Measurements from ENCODE around the gene TSHZ2.

- TF ChIP-seq POLR2A (IDR thresholded peaks at IDR 0.05; ENCODE audit: low read depth, low read length) = no peak
- TF ChIP-seq USF2 (IDR thresholded peaks at IDR 0.05; ENCODE audit: low read depth, low read length) = no peak
- TF ChIP-seq CEBPB (IDR thresholded peaks at IDR 0.05; ENCODE audit: low read depth, low read length) = peak; percentile 32; the same call in 1 of the 2 replicates
- no peak for TF ChIP-seq CHD1 (IDR thresholded peaks at IDR 0.05; ENCODE audit: low read depth, low read length)
- no peak for TF ChIP-seq CTCF (conservative IDR thresholded peaks at IDR 0.05; ENCODE audit: low read depth, low read length)
- TF ChIP-seq FOS (IDR thresholded peaks at IDR 0.05; ENCODE audit: low read depth, low read length) = no peak
- TF ChIP-seq MAZ (IDR thresholded peaks at IDR 0.05; ENCODE audit: borderline replicate concordance, low read depth, low read length) = no peak
Observed at GRCh38 chr20:53274365-53274764, 302.2 kb downstream of the TSHZ2 start.

All from IMR-90 (cell line).